ENCODE data around the gene SUSD3.

SUSD3 gene

GRCh38 chr9:93053781-93054331 lies 4.6 kb upstream of the SUSD3 start:
- no peak for TF ChIP-seq CTCF (IDR thresholded peaks at IDR 0.05; ENCODE audit: low read depth, low read length)
- no peak overlapping the region for H3K4me3 ChIP-seq (ENCODE audit: low read depth, low read length)

GRCh38 chr9:93054758-93055704 lies 3.5 kb upstream of the SUSD3 start:
- no peak for TF ChIP-seq CTCF (IDR thresholded peaks at IDR 0.05; ENCODE audit: low read depth, low read length)
- no peak overlapping the region for H3K4me3 ChIP-seq (ENCODE audit: low read depth, low read length)

GRCh38 chr9:93057042-93057702 lies 1.3 kb upstream of the SUSD3 start:
- no peak for TF ChIP-seq CTCF (IDR thresholded peaks at IDR 0.05; ENCODE audit: low read depth, low read length)
- no peak overlapping the region for H3K4me3 ChIP-seq (ENCODE audit: low read depth, low read length)

- no peak overlapping the region for H3K4me3 ChIP-seq (ENCODE audit: low read depth, low read length)
- TF ChIP-seq CTCF (IDR thresholded peaks at IDR 0.05; ENCODE audit: low read depth, low read length), result no peak
Measured at GRCh38 chr9:93057703-93058354, 672 bp upstream of the SUSD3 start.

GRCh38 chr9:93059011-93059714 lies 662 bp downstream of the SUSD3 start:
- no peak for TF ChIP-seq CTCF (IDR thresholded peaks at IDR 0.05; ENCODE audit: low read depth, low read length)
- no peak overlapping the region for H3K4me3 ChIP-seq (ENCODE audit: low read depth, low read length)

GRCh38 chr9:93059715-93060578 lies 1.4 kb downstream of the SUSD3 start:
- no peak for TF ChIP-seq CTCF (IDR thresholded peaks at IDR 0.05; ENCODE audit: low read depth, low read length)

More at GRCh38 chr9:93059715-93060578, 1.4 kb downstream of the SUSD3 start:
- no peak overlapping the region for H3K4me3 ChIP-seq (ENCODE audit: low read depth, low read length)
